ENCODE data around the gene ALOX12B. TPM values are rescaled to one million over a fixed set of nuclear protein-coding genes. Genes with fewer than 3 reads are reported as not detected.

Gene ALOX12B
- total and polyA plus RNA-seq, 2 experiments from 2014 or later, result 0.16 to 1.4 TPM

DNA sequence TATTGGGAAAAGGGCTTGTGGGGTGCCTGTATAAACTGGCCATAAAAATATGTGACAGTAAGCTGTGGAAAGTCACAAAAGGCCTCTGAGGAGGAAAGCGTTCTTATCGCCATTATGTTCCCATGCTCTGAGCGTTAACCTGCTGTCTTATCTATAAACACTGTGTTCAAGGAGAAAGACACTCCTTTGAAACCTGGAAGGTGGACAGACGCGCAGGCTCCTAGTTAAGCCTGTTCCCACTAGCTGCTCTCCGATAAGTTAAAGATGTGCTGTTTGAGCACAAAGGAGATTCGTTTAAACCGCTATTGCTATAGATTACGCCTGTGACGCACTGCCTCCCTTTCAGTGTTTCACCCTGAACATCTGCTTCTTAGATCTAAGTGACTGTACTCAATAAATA, 5.2 kb downstream of the ALOX12B start (continued):
- TF ChIP-seq POLR2AphosphoS5 (IDR thresholded peaks at IDR 0.05; ENCODE audit: low read depth), result no peak
- TF ChIP-seq, protein P1, sequence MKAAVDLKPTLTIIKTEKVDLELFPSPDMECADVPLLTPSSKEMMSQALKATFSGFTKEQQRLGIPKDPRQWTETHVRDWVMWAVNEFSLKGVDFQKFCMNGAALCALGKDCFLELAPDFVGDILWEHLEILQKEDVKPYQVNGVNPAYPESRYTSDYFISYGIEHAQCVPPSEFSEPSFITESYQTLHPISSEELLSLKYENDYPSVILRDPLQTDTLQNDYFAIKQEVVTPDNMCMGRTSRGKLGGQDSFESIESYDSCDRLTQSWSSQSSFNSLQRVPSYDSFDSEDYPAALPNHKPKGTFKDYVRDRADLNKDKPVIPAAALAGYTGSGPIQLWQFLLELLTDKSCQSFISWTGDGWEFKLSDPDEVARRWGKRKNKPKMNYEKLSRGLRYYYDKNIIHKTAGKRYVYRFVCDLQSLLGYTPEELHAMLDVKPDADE (IDR thresholded peaks at IDR 0.05), result no peak
- TF ChIP-seq, protein P2, sequence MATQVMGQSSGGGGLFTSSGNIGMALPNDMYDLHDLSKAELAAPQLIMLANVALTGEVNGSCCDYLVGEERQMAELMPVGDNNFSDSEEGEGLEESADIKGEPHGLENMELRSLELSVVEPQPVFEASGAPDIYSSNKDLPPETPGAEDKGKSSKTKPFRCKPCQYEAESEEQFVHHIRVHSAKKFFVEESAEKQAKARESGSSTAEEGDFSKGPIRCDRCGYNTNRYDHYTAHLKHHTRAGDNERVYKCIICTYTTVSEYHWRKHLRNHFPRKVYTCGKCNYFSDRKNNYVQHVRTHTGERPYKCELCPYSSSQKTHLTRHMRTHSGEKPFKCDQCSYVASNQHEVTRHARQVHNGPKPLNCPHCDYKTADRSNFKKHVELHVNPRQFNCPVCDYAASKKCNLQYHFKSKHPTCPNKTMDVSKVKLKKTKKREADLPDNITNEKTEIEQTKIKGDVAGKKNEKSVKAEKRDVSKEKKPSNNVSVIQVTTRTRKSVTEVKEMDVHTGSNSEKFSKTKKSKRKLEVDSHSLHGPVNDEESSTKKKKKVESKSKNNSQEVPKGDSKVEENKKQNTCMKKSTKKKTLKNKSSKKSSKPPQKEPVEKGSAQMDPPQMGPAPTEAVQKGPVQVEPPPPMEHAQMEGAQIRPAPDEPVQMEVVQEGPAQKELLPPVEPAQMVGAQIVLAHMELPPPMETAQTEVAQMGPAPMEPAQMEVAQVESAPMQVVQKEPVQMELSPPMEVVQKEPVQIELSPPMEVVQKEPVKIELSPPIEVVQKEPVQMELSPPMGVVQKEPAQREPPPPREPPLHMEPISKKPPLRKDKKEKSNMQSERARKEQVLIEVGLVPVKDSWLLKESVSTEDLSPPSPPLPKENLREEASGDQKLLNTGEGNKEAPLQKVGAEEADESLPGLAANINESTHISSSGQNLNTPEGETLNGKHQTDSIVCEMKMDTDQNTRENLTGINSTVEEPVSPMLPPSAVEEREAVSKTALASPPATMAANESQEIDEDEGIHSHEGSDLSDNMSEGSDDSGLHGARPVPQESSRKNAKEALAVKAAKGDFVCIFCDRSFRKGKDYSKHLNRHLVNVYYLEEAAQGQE (IDR thresholded peaks at IDR 0.05; ENCODE audit: unreplicated experiment), result no peak
- TF ChIP-seq ZNF331 (CRISPR knock-in tag; IDR thresholded peaks at IDR 0.05; ENCODE audit: low read depth), result no peak
- TF ChIP-seq EZH2 (IDR thresholded peaks at IDR 0.05; ENCODE audit: low read depth, unreplicated experiment), result no peak
- TF ChIP-seq JUNB (IDR thresholded peaks at IDR 0.05; ENCODE audit: unreplicated experiment), result no peak
- no peak for TF ChIP-seq CREB1 (CRISPR knock-in tag; IDR thresholded peaks at IDR 0.05; ENCODE audit: low read depth)
- TF ChIP-seq EZH2phosphoT487 (IDR thresholded peaks at IDR 0.05; ENCODE audit: unreplicated experiment), result no peak
- TF ChIP-seq NANOG (IDR thresholded peaks at IDR 0.05; ENCODE audit: borderline replicate concordance), result no peak
- no peak for TF ChIP-seq ZNF114 (CRISPR knock-in tag; IDR thresholded peaks at IDR 0.05)
- TF ChIP-seq, protein P3, sequence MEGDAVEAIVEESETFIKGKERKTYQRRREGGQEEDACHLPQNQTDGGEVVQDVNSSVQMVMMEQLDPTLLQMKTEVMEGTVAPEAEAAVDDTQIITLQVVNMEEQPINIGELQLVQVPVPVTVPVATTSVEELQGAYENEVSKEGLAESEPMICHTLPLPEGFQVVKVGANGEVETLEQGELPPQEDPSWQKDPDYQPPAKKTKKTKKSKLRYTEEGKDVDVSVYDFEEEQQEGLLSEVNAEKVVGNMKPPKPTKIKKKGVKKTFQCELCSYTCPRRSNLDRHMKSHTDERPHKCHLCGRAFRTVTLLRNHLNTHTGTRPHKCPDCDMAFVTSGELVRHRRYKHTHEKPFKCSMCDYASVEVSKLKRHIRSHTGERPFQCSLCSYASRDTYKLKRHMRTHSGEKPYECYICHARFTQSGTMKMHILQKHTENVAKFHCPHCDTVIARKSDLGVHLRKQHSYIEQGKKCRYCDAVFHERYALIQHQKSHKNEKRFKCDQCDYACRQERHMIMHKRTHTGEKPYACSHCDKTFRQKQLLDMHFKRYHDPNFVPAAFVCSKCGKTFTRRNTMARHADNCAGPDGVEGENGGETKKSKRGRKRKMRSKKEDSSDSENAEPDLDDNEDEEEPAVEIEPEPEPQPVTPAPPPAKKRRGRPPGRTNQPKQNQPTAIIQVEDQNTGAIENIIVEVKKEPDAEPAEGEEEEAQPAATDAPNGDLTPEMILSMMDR (conservative IDR thresholded peaks at IDR 0.05; ENCODE audit: low read depth in 2 of 2), result no peak

DNA sequence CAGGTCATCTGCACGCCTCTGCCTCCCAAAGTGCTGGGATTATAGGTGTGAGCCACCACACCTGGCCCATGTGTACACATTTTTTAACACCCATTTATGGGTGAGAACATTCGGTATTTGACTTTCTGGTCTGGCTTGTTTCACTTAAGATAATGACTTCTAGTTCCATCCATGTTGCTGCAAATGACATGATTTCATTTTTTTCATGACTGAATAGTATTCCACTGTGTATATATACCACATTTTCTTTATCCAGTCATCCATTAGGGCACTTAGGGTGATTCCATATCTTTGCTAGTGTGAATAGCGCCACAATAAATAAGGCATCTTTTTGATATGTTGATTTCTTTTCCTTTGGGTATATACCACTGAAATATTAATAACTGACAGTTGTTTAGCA, 5.6 kb downstream of the ALOX12B start:
- H3K27me3 Mint-ChIP-seq (ENCODE audit: insufficient read depth, low read depth, poor library complexity), result peaks cover 31% of the 10 kb centered on the region
- H3K4me1 Mint-ChIP-seq, result peaks cover 6% of the 10 kb centered on the region; the same call in 2 of the 3 replicates
- H3K27ac Mint-ChIP-seq, result no peak overlapping the region
- Histone ChIP-seq H3K36me3 (ENCODE audit: insufficient read depth) (no peaks in the 10 kb centered on the region), H3K79me2 (replicated peaks; ENCODE audit: insufficient read depth) (no peaks in the 10 kb centered on the region), H3F3A (replicated peaks; ENCODE audit: low read depth) (no peaks in the 10 kb centered on the region), H4K20me1 (replicated peaks; ENCODE audit: insufficient read depth) (0 out of 2 replicates have a peak, but pooled peaks cover 5% of the 10 kb centered on the region), H3K4me1 (ENCODE audit: insufficient read depth) (peaks cover 10% of the 10 kb centered on the region; the same call in 1 of the 2 replicates), H2AFZ (no peak overlapping the region), H3K27me3 (ENCODE audit: insufficient read depth) (peaks cover 59% of the 10 kb centered on the region), H3K9me2 (ENCODE audit: insufficient read depth) (no peaks in the 10 kb centered on the region), H3K27ac (ENCODE audit: low read depth) (no peak overlapping the region), H3K4me3 (no peak overlapping the region), H3K4me2 (no peak overlapping the region)
- DNase-seq (ENCODE audit: low spot score) (no peak), ATAC-seq (no peak)
- H3K36me3 Mint-ChIP-seq (ENCODE audit: low read depth), result peaks cover 2% of the 10 kb centered on the region; the same call in 1 of the 3 replicates
- peaks cover 5% of the 10 kb centered on the region; the same call in 2 of the 3 replicates for H3K9me3 Mint-ChIP-seq
- no peak overlapping the region for H3K4me3 Mint-ChIP-seq
- TF ChIP-seq ZNF331 (CRISPR knock-in tag; IDR thresholded peaks at IDR 0.05; ENCODE audit: low read depth), result no peak
- TF ChIP-seq, protein P4, sequence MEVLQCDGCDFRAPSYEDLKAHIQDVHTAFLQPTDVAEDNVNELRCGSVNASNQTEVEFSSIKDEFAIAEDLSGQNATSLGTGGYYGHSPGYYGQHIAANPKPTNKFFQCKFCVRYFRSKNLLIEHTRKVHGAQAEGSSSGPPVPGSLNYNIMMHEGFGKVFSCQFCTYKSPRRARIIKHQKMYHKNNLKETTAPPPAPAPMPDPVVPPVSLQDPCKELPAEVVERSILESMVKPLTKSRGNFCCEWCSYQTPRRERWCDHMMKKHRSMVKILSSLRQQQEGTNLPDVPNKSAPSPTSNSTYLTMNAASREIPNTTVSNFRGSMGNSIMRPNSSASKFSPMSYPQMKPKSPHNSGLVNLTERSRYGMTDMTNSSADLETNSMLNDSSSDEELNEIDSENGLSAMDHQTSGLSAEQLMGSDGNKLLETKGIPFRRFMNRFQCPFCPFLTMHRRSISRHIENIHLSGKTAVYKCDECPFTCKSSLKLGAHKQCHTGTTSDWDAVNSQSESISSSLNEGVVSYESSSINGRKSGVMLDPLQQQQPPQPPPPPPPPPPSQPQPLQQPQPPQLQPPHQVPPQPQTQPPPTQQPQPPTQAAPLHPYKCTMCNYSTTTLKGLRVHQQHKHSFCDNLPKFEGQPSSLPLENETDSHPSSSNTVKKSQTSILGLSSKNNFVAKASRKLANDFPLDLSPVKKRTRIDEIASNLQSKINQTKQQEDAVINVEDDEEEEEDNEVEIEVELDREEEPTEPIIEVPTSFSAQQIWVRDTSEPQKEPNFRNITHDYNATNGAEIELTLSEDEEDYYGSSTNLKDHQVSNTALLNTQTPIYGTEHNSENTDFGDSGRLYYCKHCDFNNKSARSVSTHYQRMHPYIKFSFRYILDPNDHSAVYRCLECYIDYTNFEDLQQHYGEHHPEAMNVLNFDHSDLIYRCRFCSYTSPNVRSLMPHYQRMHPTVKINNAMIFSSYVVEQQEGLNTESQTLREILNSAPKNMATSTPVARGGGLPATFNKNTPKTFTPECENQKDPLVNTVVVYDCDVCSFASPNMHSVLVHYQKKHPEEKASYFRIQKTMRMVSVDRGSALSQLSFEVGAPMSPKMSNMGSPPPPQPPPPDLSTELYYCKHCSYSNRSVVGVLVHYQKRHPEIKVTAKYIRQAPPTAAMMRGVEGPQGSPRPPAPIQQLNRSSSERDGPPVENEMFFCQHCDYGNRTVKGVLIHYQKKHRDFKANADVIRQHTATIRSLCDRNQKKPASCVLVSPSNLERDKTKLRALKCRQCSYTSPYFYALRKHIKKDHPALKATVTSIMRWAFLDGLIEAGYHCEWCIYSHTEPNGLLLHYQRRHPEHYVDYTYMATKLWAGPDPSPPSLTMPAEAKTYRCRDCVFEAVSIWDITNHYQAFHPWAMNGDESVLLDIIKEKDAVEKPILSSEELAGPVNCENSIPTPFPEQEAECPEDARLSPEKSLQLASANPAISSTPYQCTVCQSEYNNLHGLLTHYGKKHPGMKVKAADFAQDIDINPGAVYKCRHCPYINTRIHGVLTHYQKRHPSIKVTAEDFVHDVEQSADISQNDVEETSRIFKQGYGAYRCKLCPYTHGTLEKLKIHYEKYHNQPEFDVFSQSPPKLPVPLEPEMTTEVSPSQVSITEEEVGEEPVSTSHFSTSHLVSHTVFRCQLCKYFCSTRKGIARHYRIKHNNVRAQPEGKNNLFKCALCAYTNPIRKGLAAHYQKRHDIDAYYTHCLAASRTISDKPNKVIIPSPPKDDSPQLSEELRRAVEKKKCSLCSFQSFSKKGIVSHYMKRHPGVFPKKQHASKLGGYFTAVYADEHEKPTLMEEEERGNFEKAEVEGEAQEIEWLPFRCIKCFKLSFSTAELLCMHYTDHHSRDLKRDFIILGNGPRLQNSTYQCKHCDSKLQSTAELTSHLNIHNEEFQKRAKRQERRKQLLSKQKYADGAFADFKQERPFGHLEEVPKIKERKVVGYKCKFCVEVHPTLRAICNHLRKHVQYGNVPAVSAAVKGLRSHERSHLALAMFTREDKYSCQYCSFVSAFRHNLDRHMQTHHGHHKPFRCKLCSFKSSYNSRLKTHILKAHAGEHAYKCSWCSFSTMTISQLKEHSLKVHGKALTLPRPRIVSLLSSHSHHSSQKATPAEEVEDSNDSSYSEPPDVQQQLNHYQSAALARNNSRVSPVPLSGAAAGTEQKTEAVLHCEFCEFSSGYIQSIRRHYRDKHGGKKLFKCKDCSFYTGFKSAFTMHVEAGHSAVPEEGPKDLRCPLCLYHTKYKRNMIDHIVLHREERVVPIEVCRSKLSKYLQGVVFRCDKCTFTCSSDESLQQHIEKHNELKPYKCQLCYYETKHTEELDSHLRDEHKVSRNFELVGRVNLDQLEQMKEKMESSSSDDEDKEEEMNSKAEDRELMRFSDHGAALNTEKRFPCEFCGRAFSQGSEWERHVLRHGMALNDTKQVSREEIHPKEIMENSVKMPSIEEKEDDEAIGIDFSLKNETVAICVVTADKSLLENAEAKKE (CRISPR knock-in tag; IDR thresholded peaks at IDR 0.05), result no peak
- TF ChIP-seq EZH2 (IDR thresholded peaks at IDR 0.05; ENCODE audit: low read depth, unreplicated experiment), result no peak

Measured in GM23338 (cell line).